Measurements from ENCODE around the gene TACR3. TPM values are rescaled to one million over a fixed set of nuclear protein-coding genes. Genes with fewer than 3 reads are reported as not detected.

Gene TACR3, protein sequence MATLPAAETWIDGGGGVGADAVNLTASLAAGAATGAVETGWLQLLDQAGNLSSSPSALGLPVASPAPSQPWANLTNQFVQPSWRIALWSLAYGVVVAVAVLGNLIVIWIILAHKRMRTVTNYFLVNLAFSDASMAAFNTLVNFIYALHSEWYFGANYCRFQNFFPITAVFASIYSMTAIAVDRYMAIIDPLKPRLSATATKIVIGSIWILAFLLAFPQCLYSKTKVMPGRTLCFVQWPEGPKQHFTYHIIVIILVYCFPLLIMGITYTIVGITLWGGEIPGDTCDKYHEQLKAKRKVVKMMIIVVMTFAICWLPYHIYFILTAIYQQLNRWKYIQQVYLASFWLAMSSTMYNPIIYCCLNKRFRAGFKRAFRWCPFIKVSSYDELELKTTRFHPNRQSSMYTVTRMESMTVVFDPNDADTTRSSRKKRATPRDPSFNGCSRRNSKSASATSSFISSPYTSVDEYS
- not detected in 5 replicates for total RNA-seq (2022; extraction: Qiagen RNA extraction)

GRCh38 chr4:103719830-103720207 is at the start of gene TACR3:
Gene TACR3 (minus strand): TSS chr4:103719985. CDS start chr4:103719675, 310 bp downstream.

Data from A549 treated with Mapracorat at 1 μM for 4 hours (cell line).